Neural cell (in vitro differentiated cells): ENCODE results near the gene HDHD2.

Experiments used
- EP300 ChIP-seq: fragments of 450-650 bp; conservative IDR thresholded peaks from 2 replicates; pipeline ENCODE4 v1.6.1; 2014; ENCODE audit warnings: antibody characterized with exemption, mild to moderate bottlenecking, moderate library complexity; ENCODE audit not compliant: poor library complexity, severe bottlenecking
- EZH2 ChIP-seq: fragments of 200-600, 300-800 bp; shearing (Covaris generic), sonication (generic); IDR thresholded peaks from 2 replicates; pipeline ENCODE4 v1.6.1; 2014; ENCODE audit warnings: antibody characterized with exemption, low read length, borderline replicate concordance, mild to moderate bottlenecking; ENCODE audit not compliant: insufficient read depth, poor library complexity, severe bottlenecking
- POLR2AphosphoS5 ChIP-seq: IDR thresholded peaks from 2 replicates; pipeline ENCODE4 v1.6.1; 2012
- TF ChIP-seq, protein P1 (sequence below): fragments of 450-650 bp; IDR thresholded peaks from 2 replicates; pipeline ENCODE4 v1.5.1; 2014; ENCODE audit warnings: antibody characterized with exemption, mild to moderate bottlenecking, moderate library complexity; ENCODE audit not compliant: poor library complexity, severe bottlenecking

DNA sequence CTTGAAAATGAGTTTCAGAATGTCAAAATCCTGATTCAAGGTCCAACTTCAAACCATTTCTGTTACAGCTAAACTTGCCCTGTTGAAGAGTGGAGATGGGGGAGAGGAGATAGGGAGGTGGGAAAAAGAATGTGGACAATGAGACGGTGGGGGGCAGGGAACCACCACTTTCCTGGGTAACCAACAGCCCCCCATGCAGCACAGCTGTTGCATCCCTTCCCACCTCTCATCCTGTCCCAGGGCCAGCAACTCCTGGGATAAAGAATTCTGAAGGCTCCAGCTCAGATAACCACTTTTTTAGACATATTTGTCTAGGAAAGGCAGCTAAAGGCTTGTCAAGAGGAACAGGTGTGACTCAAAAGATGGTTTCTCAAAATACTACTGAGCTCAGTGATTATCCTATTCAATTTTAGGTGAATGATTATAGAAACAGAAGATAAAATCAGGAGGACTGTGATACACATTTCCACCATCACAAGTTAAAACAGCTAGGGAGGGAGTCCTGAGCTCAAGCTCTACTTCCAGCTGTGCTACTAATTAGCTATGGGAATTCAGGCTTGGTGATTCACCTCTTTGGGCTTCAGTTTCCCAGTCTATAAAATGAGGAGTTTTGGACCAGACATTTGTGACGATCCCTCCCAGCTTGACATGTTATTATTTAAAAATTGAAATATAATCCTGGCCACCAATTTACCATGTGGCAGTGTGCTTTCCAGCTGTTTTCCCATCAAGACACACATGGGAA lies 36.3 kb downstream of the HDHD2 start:
- TF ChIP-seq, protein P1, sequence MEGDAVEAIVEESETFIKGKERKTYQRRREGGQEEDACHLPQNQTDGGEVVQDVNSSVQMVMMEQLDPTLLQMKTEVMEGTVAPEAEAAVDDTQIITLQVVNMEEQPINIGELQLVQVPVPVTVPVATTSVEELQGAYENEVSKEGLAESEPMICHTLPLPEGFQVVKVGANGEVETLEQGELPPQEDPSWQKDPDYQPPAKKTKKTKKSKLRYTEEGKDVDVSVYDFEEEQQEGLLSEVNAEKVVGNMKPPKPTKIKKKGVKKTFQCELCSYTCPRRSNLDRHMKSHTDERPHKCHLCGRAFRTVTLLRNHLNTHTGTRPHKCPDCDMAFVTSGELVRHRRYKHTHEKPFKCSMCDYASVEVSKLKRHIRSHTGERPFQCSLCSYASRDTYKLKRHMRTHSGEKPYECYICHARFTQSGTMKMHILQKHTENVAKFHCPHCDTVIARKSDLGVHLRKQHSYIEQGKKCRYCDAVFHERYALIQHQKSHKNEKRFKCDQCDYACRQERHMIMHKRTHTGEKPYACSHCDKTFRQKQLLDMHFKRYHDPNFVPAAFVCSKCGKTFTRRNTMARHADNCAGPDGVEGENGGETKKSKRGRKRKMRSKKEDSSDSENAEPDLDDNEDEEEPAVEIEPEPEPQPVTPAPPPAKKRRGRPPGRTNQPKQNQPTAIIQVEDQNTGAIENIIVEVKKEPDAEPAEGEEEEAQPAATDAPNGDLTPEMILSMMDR = no peak
- TF ChIP-seq POLR2AphosphoS5 (no peak), EZH2 (no peak), EP300 (no peak)
